Measurements from ENCODE around the gene ETNK2.

DNA sequence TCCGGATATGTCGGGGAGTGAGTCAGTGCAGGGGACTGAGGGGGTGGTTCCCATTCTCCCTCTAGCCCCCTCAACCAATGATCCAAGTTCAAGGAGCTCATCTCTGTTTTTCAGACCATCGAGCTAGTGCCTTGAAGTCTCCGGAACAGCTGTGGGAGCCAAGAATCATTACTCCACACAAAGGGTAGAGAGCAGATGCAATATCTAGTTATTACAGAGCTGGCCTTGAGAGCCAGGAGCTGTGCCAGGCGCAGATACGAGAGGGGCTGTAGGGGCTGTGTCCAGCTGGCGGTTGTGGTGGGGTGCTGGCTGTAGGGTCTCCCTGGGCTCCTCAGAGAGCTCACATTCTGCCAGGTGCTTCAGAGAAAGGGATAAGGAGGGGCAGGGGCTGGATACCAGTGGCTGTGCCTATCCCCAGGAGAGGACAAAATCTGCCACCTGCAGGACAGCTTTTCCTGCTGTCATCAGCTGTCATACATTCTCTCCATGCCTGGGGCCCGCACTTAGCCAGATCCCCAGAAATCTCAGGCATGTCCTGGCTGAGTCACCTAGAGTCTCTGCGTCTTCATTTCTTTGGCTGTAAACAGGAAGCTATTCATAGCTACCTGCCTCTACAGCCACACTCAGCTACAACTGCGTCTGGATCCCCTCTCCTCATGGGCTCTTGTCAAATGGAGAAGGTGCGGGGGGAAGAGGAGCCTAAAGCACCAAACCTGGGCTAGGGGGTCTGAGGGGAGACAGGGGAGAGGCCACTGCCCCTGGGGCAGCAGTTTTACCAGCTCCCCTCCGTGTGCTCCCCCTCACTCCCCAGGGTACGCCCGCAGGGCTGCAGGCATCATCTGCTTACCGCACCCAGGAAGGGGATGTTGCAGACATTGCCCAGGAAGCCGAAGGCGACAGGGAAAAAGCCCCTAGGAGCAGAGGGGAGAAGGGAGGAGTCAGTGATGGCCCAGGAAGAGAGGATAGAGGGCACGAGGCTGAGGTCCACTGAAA is 46.8 kb upstream of the ETNK2 start:
- TF ChIP-seq EP300 (IDR thresholded peaks at IDR 0.05) (no peak), POLR2AphosphoS5 (IDR thresholded peaks at IDR 0.05) (no peak)
- TF ChIP-seq, protein P1, sequence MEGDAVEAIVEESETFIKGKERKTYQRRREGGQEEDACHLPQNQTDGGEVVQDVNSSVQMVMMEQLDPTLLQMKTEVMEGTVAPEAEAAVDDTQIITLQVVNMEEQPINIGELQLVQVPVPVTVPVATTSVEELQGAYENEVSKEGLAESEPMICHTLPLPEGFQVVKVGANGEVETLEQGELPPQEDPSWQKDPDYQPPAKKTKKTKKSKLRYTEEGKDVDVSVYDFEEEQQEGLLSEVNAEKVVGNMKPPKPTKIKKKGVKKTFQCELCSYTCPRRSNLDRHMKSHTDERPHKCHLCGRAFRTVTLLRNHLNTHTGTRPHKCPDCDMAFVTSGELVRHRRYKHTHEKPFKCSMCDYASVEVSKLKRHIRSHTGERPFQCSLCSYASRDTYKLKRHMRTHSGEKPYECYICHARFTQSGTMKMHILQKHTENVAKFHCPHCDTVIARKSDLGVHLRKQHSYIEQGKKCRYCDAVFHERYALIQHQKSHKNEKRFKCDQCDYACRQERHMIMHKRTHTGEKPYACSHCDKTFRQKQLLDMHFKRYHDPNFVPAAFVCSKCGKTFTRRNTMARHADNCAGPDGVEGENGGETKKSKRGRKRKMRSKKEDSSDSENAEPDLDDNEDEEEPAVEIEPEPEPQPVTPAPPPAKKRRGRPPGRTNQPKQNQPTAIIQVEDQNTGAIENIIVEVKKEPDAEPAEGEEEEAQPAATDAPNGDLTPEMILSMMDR (IDR thresholded peaks at IDR 0.05): no peak

Data from sigmoid colon (tissue), 4 donors.